ENCODE measurements around the gene WNT8B.
A peak's percentile ranks its signal among the peaks of the same experiment; 100 is the strongest.

The WNT8B gene

GRCh38 chr10:100505164-100505563, 42.4 kb downstream of the WNT8B start:
- intact Hi-C loops (cut with DNase I; ENCODE audit: low total_unique reads) = no loop called here
- DNase-seq = no peak
- no peak for TF ChIP-seq CTCF (IDR thresholded peaks at IDR 0.05)
- no peak overlapping the region for H3K4me3 ChIP-seq
- H3K27me3 ChIP-seq = no peaks in the 10 kb centered on the region
- no peak overlapping the region for H3K27ac ChIP-seq
- H3K36me3 ChIP-seq = peaks cover 10 to 89% (median 54%) of the 10 kb centered on the region in 3 donors
- no peaks in the 10 kb centered on the region for H3K9me3 ChIP-seq
- no peaks in the 10 kb centered on the region for H3K4me1 ChIP-seq

GRCh38 chr10:100506596-100507356, 44.0 kb downstream of the WNT8B start:
- H3K9me3 ChIP-seq = no peaks in the 10 kb centered on the region
- H3K27ac ChIP-seq = no peak overlapping the region
- intact Hi-C loops (cut with DNase I; ENCODE audit: low total_unique reads) = no loop called here
- H3K4me1 ChIP-seq = no peaks in the 10 kb centered on the region
- no peak overlapping the region for H3K4me3 ChIP-seq
- TF ChIP-seq CTCF (IDR thresholded peaks at IDR 0.05) = no peak
- H3K27me3 ChIP-seq = no peaks in the 10 kb centered on the region
- H3K36me3 ChIP-seq = peaks cover 5 to 85% (median 49%) of the 10 kb centered on the region in 3 donors
- DNase-seq = no peak

- TF ChIP-seq CTCF (IDR thresholded peaks at IDR 0.05) = no peak
- intact Hi-C loops (cut with DNase I; ENCODE audit: low total_unique reads) = no loop called here
- H3K36me3 ChIP-seq = peaks cover 5 to 79% (median 45%) of the 10 kb centered on the region in 3 donors
Measured at GRCh38 chr10:100507357-100507732, 44.5 kb downstream of the WNT8B start.

GRCh38 chr10:100508266-100508665, 45.5 kb downstream of the WNT8B start:
- intact Hi-C loops (cut with DNase I; ENCODE audit: low total_unique reads) = no loop called here

More at GRCh38 chr10:100507357-100507732, 44.5 kb downstream of the WNT8B start:
- no peaks in the 10 kb centered on the region for H3K9me3 ChIP-seq
- no peak overlapping the region for H3K4me3 ChIP-seq
- H3K27ac ChIP-seq = no peak overlapping the region
- no peaks in the 10 kb centered on the region for H3K27me3 ChIP-seq
- DNase-seq = no peak
- H3K4me1 ChIP-seq = no peaks in the 10 kb centered on the region

GRCh38 chr10:100508691-100509150, 45.9 kb downstream of the WNT8B start:
- H3K27me3 ChIP-seq = no peaks in the 10 kb centered on the region
- no peak overlapping the region for H3K27ac ChIP-seq
- intact Hi-C loops (cut with DNase I; ENCODE audit: low total_unique reads) = no loop called here
- H3K9me3 ChIP-seq = no peaks in the 10 kb centered on the region
- no peak overlapping the region for H3K4me3 ChIP-seq
- peak; percentile 6 for TF ChIP-seq CTCF (IDR thresholded peaks at IDR 0.05)
- peaks cover 9 to 75% (median 51%) of the 10 kb centered on the region in 3 donors for H3K36me3 ChIP-seq
- H3K4me1 ChIP-seq = no peaks in the 10 kb centered on the region
- no peak for DNase-seq

More at GRCh38 chr10:100508266-100508665, 45.5 kb downstream of the WNT8B start:
- Histone ChIP-seq H3K9me3 (no peaks in the 10 kb centered on the region), H3K4me3 (no peak overlapping the region), H3K27ac (no peak overlapping the region), H3K27me3 (no peaks in the 10 kb centered on the region), H3K4me1 (no peaks in the 10 kb centered on the region), H3K36me3 (peaks cover 5 to 77% (median 49%) of the 10 kb centered on the region in 3 donors)
- TF ChIP-seq CTCF (IDR thresholded peaks at IDR 0.05) = no peak
- no peak for DNase-seq

Measured in tibial artery (tissue), 4 donors.